HUDEP-2 (cell line): ENCODE measurements around the gene ATXN2.

Experiments
- DNase-seq, 76 experiments: peaks; one replicate each; lab custom pipeline; 2025; ENCODE audit not compliant: unreplicated experiment in 76 of 76; lab: John Stamatoyannopoulos, UW

Gene ATXN2

GRCh38 chr12:111424793-111425251 is 174.3 kb downstream of the ATXN2 start:
- DNase-seq: no peak

GRCh38 chr12:111424189-111424792 is 174.8 kb downstream of the ATXN2 start:
- DNase-seq: no peak

GRCh38 chr12:111420494-111420893 is 178.6 kb downstream of the ATXN2 start:
- no peak for DNase-seq

GRCh38 chr12:111419784-111420183 is 179.3 kb downstream of the ATXN2 start:
- DNase-seq: no peak

- DNase-seq: no peak
Observed at GRCh38 chr12:111418594-111418880, 180.6 kb downstream of the ATXN2 start.

- DNase-seq: no peak
Observed at GRCh38 chr12:111417784-111418593, 181.1 kb downstream of the ATXN2 start.

GRCh38 chr12:111417290-111417689 is 181.8 kb downstream of the ATXN2 start:
- DNase-seq: no peak

- no peak for DNase-seq
Observed at GRCh38 chr12:111414711-111415252, 184.3 kb downstream of the ATXN2 start.

GRCh38 chr12:111413442-111414086 is 185.6 kb downstream of the ATXN2 start:
- peak in 2 of 76 experiments; percentile 4 to 19 for DNase-seq

- DNase-seq: peak in 3 of 76 experiments; percentile 16 to 21 (median 17)
Observed at GRCh38 chr12:111412830-111413441, 186.2 kb downstream of the ATXN2 start.

GRCh38 chr12:111412007-111412829 is 186.9 kb downstream of the ATXN2 start:
- peak in 2 of 76 experiments; percentile 9 to 15 for DNase-seq

GRCh38 chr12:111411185-111411764 is 187.8 kb downstream of the ATXN2 start:
- peak in 1 of 76 experiments; percentile 5 for DNase-seq

GRCh38 chr12:111410431-111411184 is 188.5 kb downstream of the ATXN2 start:
- peak in 2 of 76 experiments; percentile 32 to 38 for DNase-seq

GRCh38 chr12:111409780-111410430 is 189.2 kb downstream of the ATXN2 start:
- DNase-seq: peak in 24 of 76 experiments; percentile 11 to 60 (median 27)

- peak in 1 of 76 experiments; percentile 41 for DNase-seq
Observed at GRCh38 chr12:111409403-111409779, 189.7 kb downstream of the ATXN2 start.

- peak in 2 of 76 experiments; percentile 21 to 28 for DNase-seq
Observed at GRCh38 chr12:111408686-111409402, 190.3 kb downstream of the ATXN2 start.

GRCh38 chr12:111408116-111408440 is 191.0 kb downstream of the ATXN2 start:
- no peak for DNase-seq
